Vagina (tissue), 2 donors: ENCODE results near the gene LAMC3.

Source experiments
- POLR2A ChIP-seq, 2 donors: fragments of 450-650 bp; IDR thresholded peaks; one replicate each; pipeline ENCODE4 v1.6.1; 2017; ENCODE audit warnings: antibody characterized with exemption in 2 of 2, mild to moderate bottlenecking in 2 of 2, moderate library complexity in 2 of 2
- POLR2AphosphoS5 ChIP-seq, 2 donors: sonication (generic); formaldehyde crosslinking; IDR thresholded peaks; one replicate each; pipeline ENCODE4 v1.9.0; 2017; ENCODE audit warnings: antibody characterized with exemption in 2 of 2, mild to moderate bottlenecking in 2 of 2, low read depth in 1 of 2; ENCODE audit not compliant: insufficient read depth in 1 of 2

GRCh38 chr9:131095666-131096268 lies 86.8 kb downstream of the LAMC3 start:
- no peak for TF ChIP-seq POLR2A (IDR thresholded peaks at IDR 0.05)
- no peak for TF ChIP-seq POLR2AphosphoS5 (IDR thresholded peaks at IDR 0.05; ENCODE audit: insufficient read depth in 1 of 2, low read depth in 1 of 2)
